ENCODE data around the gene ITIH2. TPM values are rescaled to one million over a fixed set of nuclear protein-coding genes. Genes with fewer than 3 reads are reported as not detected.

Gene ITIH2
- total RNA-seq, 4 donors from 2014 or later = not detected

DNA sequence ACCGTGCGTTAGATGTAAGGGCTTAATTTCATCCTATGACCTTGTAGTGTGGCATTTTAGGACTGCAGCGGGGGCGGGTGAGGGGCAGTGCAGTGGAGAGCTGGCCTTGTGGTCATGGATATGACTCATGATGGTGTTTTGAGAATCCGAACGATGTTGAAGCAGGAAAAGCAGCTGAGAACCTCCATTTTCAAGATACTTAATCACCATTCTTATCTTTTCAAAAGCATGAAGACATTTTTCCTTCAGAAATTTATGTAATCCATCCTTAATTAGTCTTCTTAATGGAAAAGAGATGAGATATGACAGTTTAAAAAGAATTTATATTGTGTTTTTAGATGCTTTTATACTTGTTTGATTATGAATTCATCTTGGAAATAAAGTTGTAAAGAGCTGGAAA is 94.5 kb downstream of the ITIH2 start:
- Histone ChIP-seq H3K9me3 (no peaks in the 10 kb centered on the region), H3K4me3 (no peak overlapping the region), H3K36me3 (peaks cover 0 to 62% (median 0%) of the 10 kb centered on the region in 3 donors), H3K4me1 (peaks cover 0 to 21% (median 0%) of the 10 kb centered on the region in 4 donors), H3K27me3 (no peaks in the 10 kb centered on the region), H3K27ac (no peak overlapping the region)
- no peak for DNase-seq
- TF ChIP-seq CTCF (IDR thresholded peaks at IDR 0.05) (no peak), POLR2A (IDR thresholded peaks at IDR 0.05) (no peak)

Other genes with a start within 250 kb of the ITIH2 start
- gene ITIH5, start 36.4 kb upstream of the ITIH2 start, total RNA-seq = 10 to 100 TPM in 1 of 4 donors, 1 to 10 TPM in 3; 1.9 to 29.7 (median 4.9) TPM
- 10 to 100 TPM in 3 of 4 donors, 1 to 10 TPM in 1; 8.9 to 25.6 (median 11.8) TPM for gene KIN, start 84.7 kb downstream of the ITIH2 start, total RNA-seq
- 100 to 1,000 TPM; 306 to 448 (median 398) TPM for gene ATP5F1C, start 84.9 kb downstream of the ITIH2 start, total RNA-seq
- 10 to 100 TPM in 1 of 4 donors, 1 to 10 TPM in 3; 5.1 to 22.3 (median 7.1) TPM for gene TAF3, start 115.2 kb downstream of the ITIH2 start, total RNA-seq

All from Peyer's patch (tissue), 4 donors.